ENCODE results near the gene PPP1R3D.
A peak's percentile ranks its signal among the peaks of the same experiment; 100 is the strongest.
"Not testable (repeated sequence)": the region's sequence is repeated elsewhere in the genome, so short reads cannot be mapped to it uniquely, and the experiment has no call there.

PPP1R3D gene, protein sequence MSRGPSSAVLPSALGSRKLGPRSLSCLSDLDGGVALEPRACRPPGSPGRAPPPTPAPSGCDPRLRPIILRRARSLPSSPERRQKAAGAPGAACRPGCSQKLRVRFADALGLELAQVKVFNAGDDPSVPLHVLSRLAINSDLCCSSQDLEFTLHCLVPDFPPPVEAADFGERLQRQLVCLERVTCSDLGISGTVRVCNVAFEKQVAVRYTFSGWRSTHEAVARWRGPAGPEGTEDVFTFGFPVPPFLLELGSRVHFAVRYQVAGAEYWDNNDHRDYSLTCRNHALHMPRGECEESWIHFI

DNA sequence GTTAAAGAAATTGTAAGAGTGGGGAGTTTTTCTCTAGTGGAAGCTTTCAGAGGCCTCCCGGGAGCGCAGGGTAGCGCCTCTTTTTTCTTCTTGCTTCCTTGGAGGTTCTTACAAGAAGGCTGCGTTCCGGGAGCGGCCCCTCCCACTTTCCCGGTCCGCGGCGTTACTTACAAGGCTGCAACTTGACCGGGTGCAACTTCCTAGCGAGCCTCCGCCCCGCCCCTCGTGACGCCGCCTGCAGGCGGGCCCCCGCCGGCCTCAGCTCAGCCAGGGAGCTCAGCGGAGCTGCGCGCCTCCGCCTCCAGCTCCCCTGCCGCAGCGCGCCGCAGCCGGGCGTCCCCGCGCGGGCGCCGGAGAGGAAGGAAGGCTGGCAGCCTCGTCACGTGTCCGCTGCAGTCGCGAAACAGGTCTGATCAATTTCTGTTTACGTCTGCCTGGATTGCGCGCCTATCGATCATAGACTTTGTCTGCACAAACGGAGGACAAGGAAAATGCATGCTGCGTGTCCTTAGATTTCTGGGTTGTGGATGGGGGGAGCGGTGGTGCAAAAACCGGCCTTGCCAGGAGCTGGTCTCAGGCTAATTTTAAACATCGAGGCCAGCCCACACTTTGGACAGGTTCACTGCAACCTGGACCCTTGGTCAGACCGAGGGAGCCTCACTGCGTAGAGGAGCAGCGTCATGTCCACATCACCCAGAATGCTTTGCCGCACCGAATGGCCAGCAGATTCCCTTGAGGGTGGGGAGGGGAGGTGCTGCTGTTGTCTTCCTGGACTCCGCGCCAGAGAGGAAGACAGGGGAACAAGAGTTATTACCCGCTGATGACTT, at the start of gene PPP1R3D, which contains the start of gene FAM217B:
TSS of gene PPP1R3D (minus strand) at position 177 of the 827 bp plus-strand sequence. CDS start 374 bp downstream, outside the sequence.
TSS of gene FAM217B (plus strand) at position 261 of the 827 bp plus-strand sequence. CDS start 3,555 bp downstream, outside the sequence.
- DNase-seq (ENCODE audit: low read depth), result peak; percentile 69

DNA sequence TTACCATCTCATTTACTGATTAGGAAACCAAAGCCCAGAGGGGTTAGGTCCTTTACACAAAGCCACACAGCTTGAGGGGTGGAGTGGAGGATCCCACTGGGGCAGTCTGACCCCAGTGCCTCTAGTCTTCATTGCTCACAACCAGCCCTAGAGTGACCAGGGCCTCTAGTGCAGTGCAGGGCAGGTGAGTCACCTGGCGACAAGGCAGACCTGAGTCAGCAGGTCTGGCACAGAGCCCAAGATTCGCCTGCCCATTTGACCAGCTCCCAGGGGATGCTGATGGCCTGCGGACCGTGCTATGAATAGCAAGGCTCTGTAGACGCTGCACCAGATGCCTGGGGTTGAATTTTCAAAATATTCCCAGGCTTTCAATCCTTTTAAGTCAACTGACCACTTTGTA, 48.0 kb upstream of the PPP1R3D start:
- no peak for DNase-seq (ENCODE audit: low read depth)

DNA sequence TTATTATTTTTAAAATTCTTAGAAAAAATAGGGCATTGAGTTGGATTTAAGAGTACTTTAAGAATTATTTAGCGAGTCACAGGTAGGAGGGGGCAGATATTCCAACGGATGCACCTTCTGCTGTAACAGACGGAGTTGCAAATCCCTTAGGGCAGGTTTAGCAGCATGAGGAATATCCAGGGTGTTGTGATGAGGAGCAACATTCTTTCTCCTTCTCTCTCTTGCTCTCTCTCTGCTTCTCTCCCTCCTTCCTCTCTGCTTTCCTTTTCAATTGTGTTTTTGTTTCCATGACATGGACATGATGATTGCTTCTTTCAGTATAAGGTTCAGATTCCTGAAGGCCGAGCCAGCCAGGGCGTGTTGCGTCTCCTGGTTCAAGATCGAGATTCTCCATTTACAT, 47.0 kb upstream of the PPP1R3D start:
- no peak for DNase-seq (ENCODE audit: low read depth)

DNA sequence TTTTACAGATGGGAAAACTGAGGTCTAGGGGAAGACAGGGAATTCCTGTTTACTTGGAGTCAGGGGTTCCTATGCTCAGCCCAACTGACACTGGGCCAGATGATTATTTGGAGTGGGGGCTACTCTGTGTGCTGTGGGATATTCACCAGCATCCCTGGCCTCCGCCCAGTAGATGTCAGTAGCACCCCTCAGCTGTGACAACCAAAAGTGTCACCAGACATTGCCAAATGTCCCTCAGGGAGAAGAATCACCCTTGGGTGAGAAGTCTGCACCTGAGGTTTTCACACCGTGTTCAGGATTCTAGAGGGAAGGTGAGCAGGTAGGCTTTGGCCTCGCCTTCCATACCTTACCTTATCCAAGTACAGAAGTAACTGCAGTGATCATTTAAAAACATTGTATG, 45.8 kb upstream of the PPP1R3D start:
- no peak for DNase-seq (ENCODE audit: low read depth)

DNA sequence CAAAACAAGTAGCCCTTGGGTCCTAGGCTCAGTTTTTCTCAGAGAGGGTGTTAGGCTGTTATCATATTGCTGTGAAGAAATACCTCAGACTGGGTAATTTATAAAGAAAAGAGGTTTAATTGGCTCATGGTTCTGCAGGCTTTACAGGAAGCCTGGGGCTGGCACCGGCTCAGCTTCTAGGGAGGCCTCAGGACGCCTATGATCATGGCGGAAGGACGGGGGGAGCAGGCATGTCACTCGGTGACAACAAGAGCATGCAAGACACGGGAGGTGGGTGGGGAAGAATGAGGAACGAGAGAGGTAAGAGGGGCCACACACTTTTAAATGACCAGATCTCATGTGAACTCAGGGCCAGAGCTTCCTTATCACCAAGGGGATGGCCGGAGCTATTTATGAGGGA, 45.1 kb upstream of the PPP1R3D start:
- no peak for DNase-seq (ENCODE audit: low read depth)

DNA sequence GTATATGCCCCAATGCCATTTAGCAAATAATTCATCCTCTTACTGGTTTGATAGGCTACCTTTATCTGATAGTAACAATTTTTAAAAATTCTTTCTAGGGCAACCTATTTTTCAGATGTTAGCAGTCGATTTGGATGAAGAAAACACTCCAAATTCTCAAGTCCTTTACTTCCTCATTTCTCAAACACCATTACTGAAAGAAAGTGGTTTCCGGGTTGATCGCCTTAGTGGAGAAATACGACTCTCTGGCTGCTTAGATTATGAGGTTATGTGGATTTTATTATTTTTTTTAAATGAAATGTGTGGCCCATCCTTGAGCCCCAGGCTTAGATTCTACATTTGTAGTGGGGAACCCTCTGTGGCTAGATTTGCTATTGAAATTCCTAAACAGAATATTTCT, 44.4 kb upstream of the PPP1R3D start:
- no peak for DNase-seq (ENCODE audit: low read depth)

DNA sequence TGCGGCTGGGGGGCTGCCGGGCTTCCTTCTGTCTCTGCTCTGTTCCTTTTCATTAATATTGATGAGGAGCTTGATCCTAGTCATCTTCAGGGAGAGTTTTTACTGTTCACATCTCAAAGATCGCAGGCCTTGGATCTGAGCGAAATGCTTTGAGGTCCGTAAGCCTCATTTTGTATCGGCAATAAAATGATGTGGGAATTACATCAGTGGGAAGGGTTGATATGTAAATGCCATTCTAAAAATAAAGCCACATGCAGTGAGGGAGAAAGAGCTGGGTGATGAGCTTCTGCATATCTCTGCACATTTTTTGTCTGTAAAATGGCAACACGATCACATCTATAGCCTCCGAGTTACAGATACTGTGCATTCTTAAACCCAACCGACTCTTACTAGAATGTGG, 43.0 kb upstream of the PPP1R3D start:
- no peak for DNase-seq (ENCODE audit: low read depth)

DNA sequence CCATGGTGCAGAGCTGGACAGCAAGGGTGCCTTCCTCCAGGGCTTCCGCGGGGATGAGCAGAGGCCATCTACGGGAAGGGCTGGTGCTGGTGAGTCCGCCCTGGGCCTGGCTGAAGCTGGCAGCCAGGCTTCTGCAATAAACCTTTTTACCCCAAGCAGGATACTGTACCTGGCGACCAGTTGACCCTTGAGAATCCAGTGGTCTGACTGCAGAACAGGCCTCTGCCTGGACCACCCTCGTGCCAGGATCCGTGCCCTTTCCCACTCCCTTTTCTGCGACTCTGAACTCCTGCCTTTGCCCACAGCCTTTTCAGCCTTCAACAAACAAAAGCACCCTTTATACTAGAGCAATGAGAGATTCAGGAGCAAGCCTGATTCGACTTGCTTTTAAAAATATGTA, 37.0 kb upstream of the PPP1R3D start:
- no peak for DNase-seq (ENCODE audit: low read depth)

DNA sequence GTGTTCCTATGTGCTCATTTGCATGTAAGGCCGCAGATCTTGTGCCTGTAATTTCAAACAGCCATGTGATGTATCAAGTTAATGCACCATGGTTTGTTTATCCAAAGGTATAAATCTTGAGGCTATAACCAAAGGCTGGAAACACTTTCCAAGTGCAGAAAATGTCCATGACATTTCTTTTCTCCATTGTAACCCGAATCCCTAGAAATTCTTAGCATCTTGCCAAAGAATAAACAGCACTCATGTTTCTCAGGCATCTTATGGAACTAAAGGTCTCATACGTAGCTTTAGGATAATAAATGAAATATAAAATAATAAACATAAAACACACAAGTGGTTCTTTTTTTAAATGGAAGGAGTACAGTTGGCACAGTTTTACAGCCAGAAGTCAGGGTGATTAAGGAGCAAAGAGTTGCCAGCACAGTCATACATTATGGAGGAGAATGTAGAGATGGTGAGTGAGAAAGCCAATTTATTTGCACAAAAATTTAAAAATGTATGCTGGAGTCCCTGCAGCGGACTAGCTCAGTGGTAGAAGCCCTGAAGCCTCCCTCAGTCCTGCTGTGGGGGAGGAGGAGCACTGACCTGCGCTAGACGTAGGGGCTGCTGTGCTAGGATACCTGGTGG, 36.2 kb upstream of the PPP1R3D start:
- no peak for DNase-seq (ENCODE audit: low read depth)

DNA sequence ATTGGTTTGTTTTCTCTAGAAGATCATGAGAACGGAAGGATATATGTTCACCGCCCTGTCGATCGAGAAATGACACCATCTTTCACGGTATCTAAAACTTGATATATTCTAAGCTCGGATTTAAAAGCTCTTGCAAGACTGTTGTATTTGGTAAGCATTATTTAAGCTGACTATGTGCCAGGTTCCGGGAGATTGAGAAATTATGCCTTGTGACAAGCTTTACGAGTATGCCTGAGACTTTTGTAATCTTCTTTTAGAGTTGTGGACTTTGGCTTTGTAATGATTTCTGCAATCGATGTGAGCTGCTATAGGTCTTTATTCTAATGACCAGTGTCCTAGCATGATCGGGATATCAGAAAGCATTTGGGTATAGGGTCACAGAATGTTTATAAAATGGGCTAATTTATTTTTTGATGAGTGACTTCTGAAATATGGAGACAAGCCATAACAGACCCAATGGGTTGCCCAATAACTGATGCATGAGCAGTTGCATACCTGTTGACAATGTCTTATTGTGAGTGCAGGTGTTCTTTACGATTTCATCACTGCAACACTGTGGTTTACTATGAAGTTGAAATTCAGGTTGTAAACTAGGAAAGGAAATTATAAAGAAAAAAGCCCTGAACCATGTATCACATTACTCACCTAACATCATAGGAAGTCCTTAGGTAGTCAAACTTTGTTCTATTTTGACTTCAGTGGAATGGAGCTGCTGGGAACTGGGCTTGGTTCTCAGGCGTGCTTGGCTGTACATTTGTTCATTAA, 32.1 kb upstream of the PPP1R3D start:
- DNase-seq (ENCODE audit: low read depth), result no peak

DNA sequence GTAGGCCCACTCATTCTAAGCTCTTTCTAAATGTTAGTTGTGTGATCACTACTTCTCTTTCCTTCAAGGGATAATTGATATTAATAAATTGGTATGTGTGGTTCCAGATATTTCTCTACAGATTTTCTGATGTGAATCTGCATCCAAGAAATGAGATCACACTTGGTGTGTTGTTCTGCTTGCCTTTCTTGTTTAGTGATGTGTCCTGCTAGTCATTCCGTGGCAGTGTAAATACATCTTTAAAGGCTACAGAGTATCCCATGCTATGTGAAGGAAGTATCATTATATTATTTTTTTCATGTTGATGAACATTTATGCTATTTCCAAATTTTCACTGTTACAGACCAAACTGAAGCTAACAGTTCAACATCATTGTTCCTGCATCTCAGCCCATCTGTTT, 31.3 kb upstream of the PPP1R3D start:
- DNase-seq (ENCODE audit: low read depth), result no peak

DNA sequence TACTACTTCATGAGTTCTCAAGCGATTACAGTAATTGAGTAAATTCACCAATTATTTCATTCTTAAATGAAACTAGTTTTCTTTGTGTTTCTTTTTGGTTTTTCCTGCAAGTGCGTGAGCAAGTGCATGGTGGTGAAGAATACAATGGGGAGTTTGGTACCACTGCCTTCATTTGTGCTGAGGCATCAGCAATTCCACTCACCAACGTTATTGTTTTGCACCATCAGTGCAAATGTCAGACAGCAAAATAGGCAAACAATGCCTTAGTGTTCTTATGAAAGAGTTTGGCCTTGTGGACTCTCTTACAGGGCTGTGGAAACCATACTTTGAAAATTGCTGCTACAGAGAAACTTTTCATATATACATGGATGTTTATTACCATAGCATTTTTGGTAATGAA, 26.3 kb upstream of the PPP1R3D start:
- DNase-seq (ENCODE audit: low read depth), result no peak

DNA sequence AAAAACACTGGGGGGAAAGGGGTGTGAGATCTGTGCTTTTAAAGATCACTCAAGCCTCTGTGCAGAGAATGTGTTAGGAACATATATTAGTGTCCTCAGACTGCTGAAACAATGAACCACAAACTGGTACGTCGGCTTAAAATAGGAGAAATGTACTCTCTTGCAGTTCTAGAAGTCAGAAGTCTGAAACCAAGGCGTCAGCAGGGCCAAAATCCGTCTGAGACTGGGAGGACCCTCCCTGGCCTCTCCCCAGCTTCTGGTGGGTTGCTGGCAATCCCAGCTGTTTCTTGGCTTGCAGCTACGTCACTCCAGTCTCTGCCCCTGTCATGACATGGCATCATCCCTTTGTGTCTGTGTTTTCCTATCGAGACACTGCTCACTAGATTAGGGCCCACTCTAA, 22.1 kb upstream of the PPP1R3D start:
- no peak for DNase-seq (ENCODE audit: low read depth)

DNA sequence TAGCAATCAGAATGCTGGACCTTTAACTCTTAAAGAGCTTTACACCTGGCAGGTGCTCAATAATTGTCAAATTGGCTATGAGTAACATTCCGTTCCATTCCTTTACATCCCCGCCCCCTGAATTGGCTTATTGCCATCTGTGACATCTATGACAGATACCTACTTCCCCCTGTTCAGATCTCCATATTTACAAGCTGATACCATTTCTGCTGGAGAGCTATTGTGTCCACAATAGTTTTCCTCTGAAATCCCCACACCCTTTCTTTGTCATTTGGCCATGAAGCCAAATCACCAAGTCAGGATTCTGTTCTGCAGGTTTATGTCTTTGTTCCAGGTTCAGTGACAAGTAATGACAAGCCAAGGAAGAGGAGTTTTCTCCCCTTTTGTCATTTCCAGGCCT, 21.3 kb upstream of the PPP1R3D start:
- no peak for DNase-seq (ENCODE audit: low read depth)

DNA sequence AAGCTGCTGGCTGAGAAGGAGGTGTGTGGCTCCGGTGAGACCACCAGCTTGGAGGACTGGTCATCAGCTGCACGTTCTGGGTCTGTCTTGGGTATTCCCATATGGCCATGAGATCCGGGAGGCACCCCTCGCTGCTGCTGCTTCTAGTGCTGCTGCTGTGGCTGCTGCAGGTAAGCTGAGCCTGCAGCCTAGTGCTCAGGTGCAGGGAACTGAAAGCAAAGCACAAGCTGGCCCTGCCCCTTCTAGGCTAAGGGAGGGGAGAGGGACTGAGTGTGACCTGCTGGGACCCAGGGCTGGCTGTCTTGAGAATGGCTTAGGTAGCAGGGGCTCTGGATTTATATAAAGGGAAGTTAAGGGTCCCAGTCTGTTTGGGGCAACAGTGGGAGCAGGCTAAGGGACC, 18.5 kb upstream of the PPP1R3D start:
- no peak for DNase-seq (ENCODE audit: low read depth)

DNA sequence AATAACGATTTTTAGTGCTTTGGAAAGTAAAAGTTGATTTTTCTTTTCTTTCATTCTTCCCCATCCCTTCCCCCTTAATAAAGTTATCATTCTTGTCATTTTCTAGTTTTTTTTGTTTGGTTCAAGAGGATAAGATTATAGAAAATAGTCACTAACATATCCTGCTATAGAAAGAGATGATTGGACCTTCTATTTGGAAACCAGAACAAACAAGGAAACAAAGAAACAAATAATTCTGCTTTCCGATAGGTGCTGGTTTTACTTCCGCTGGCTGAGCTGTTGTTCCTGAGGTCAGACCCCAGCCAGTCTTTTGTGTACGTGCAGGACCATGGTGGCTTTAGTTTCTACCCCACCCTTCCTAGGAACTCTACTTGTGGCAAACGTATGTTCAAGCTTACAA, 18.0 kb upstream of the PPP1R3D start, which contains the start of gene CDH26:
TSS of gene CDH26 (plus strand) at position 301 of the 400 bp plus-strand sequence. CDS start 304 bp downstream, outside the sequence.
- DNase-seq (ENCODE audit: low read depth), result no peak

DNA sequence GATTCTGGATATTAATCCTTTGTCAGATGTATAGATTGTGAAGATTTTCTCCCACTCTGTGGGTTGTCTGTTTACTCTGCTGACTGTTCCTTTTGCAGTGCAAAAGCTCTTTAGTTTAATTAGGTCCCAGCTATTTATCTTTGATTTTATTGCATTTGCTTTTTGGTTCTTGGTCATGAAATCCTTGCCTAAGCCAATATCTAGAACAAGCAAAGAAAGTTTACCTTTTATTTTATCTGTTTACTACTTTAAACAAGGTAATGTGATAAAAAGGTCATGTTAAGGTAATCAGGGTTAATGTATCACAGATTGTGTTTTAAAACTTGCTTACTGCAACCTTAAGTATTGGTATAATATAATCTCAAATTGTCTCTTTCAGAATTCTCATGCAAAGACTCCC, 17.5 kb upstream of the PPP1R3D start:
- DNase-seq (ENCODE audit: low read depth), result not testable (repeated sequence)

DNA sequence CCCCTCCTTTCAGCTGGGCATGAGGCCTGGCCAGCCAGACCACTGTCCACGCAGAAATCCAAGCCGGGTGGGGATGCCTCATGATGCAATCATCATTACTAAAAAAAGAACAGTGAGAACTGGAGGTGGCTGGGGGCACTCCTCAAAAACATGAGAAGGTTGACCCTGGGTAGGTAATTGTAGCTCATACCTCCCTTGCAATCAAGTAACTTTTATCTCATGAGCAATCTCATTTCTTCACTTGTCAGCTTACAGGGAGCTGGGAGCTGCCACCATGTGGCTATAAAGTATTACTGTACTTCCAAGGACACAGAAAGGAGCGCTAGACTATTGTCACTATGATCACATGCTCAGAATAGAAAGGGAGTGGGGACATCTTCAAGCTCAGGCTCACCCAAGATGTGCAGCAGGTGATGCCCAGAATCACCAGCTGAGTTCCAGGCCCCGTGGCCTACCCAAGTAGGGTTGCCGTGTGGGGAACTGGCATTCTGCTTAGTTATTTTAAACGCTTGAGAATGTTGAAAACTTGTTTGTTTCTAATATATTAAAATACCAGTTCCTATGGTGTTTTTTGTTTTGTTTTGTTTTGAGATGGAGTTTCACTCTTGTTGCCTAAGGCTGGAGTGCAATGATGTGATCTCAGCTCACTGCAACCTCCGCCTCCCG, 15.2 kb upstream of the PPP1R3D start:
- DNase-seq (ENCODE audit: low read depth), result no peak

DNA sequence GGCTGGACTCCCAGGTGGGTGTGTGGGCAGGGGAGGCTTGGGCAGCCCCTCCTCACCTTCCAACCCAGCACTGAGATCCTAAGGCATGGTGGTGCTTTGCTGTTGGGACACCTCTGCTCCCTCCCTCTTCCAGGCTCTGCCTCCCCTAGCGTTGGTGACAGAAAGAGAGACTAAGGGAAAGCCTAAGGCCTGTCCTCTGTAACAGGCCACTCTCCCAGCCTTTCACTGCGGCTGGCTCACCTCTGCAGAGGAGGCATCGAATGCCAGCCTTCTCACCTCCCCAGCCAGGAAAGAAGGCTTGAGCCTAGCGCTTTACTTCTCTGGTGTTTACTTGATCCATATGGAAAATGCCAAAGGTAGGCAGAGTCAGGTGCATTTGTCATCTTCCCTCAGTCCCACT, 14.6 kb upstream of the PPP1R3D start:
- no peak for DNase-seq (ENCODE audit: low read depth)

DNA sequence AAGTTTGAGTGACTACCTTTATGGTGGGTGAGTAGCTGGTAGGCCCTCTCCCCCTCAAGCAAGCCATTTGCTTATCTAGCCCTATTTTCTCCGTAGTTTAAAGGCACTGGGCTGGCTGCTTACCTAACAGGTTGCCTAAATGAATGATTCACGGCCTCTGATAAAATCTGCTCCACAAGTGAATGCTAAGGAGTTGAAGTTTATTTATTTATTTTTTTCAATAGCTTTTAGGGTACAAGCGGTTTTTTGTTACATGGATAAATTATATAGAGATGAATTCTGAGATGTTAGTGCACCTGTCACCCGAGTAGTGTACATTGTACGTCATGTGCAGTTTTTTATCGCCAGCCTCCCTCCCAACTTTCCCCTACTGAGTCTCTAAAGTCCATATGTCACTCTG, 9.8 kb upstream of the PPP1R3D start:
- no peak for DNase-seq (ENCODE audit: low read depth)

All from activated gamma-delta T cell treated with anti-CD3 and anti-CD28 coated beads, Interleukin-2, amount 50 U/mL, for 16 hours (primary cell).